HEK293 (cell line): Measurements from ENCODE around the gene TMEM42.

Experiments
- CTCF ChIA-PET: fragments of 350-600 bp; formaldehyde crosslinking; extraction: SDS; loops from one replicate; lab custom pipeline; 2021; ENCODE audit warnings: antibody characterized with exemption; lab: Yijun Ruan, JAX
- POLR2A ChIA-PET: fragments of 300-600 bp; formaldehyde crosslinking; extraction: SDS; loops from one replicate; lab custom pipeline; 2020; ENCODE audit warnings: antibody characterized with exemption, inconsistent platforms; lab: Yijun Ruan, JAX
- H3K27ac ChIP-seq: fragments of 200-500 bp; sonication (Bioruptor generic); 2 replicates; pipeline ENCODE4 v1.5.1; 2014; ENCODE audit warnings: low read depth, low read length, control low read depth, inconsistent platforms; ENCODE audit errors: extremely low read depth
- H3K36me3 ChIP-seq, 2 experiments: fragments of 200-500 bp in 1 of 2; sonication (Bioruptor generic) in 1 of 2; 1 replicate in 1 of 2; 2 replicates in 1 of 2; pipeline ENCODE4 v1.5.1; 2014 to 2017; ENCODE audit warnings: inconsistent platforms in 2 of 2, low read length in 2 of 2; ENCODE audit not compliant: control insufficient read depth in 2 of 2, insufficient read depth in 1 of 2
- H3K4me1 ChIP-seq: fragments of 200-500 bp; sonication (Bioruptor generic); 2 replicates; pipeline ENCODE4 v1.5.1; 2014; ENCODE audit warnings: mild to moderate bottlenecking, low read length, inconsistent platforms; ENCODE audit not compliant: control insufficient read depth, insufficient read depth
- H3K4me3 ChIP-seq: 2 replicates; pipeline ENCODE4 v1.5.1; 2011; ENCODE audit warnings: low read depth, mild to moderate bottlenecking, control low read depth, low read length, moderate library complexity
- H3K9me3 ChIP-seq: fragments of 200-500 bp; sonication (Bioruptor generic); 2 replicates; pipeline ENCODE4 v1.5.1; 2014; ENCODE audit warnings: low read depth, low read length, inconsistent platforms; ENCODE audit not compliant: control insufficient read depth, insufficient read depth
- ELK4 ChIP-seq: IDR thresholded peaks from 2 replicates; pipeline ENCODE4 v1.6.1; 2011; ENCODE audit warnings: mild to moderate bottlenecking, low read depth, low read length, borderline replicate concordance
- HOXD13 ChIP-seq: sonication (generic); formaldehyde crosslinking; IDR thresholded peaks from 2 replicates; pipeline ENCODE4 v1.8.0; 2022; ENCODE audit warnings: missing genetic modification reagents, borderline replicate concordance
- PRDM1 ChIP-seq: fragments of 450-650 bp; formaldehyde crosslinking; IDR thresholded peaks from 2 replicates; pipeline ENCODE4; 2016; ENCODE audit warnings: missing biosample characterization, missing genetic modification characterization
- REST ChIP-seq: fragments of 450-650 bp; formaldehyde crosslinking; IDR thresholded peaks from 2 replicates; pipeline ENCODE4 v1.5.1; 2016; ENCODE audit warnings: missing biosample characterization, missing genetic modification characterization
- SP3 ChIP-seq: fragments of 450-650 bp; formaldehyde crosslinking; IDR thresholded peaks from 2 replicates; pipeline ENCODE4 v1.5.1; 2016; ENCODE audit warnings: missing biosample characterization, missing genetic modification characterization
- SP7 ChIP-seq: fragments of 450-650 bp; formaldehyde crosslinking; IDR thresholded peaks from 2 replicates; pipeline ENCODE4 v1.5.1; 2016; ENCODE audit warnings: missing biosample characterization, missing genetic modification characterization
- TCF7L2 ChIP-seq: IDR thresholded peaks from 2 replicates; pipeline ENCODE4 v1.6.1; 2011; ENCODE audit warnings: low read depth, mild to moderate bottlenecking, inconsistent platforms, low read length, moderate library complexity, borderline replicate concordance
- ZEB2 ChIP-seq: fragments of 450-650 bp; formaldehyde crosslinking; IDR thresholded peaks from 2 replicates; pipeline ENCODE4 v1.5.1; 2016; ENCODE audit warnings: missing biosample characterization, missing genetic modification characterization
- ZNF112 ChIP-seq: fragments of 450-650 bp; formaldehyde crosslinking; IDR thresholded peaks from 2 replicates; pipeline ENCODE4 v1.5.0; 2017; ENCODE audit warnings: missing biosample characterization, missing genetic modification characterization
- ZNF184 ChIP-seq: fragments of 450-650 bp; IDR thresholded peaks from 2 replicates; pipeline ENCODE4 v1.5.1; 2018; ENCODE audit warnings: missing biosample characterization, mild to moderate bottlenecking, missing genetic modification characterization
- ZNF248 ChIP-seq: fragments of 450-650 bp; formaldehyde crosslinking; IDR thresholded peaks from 2 replicates; pipeline ENCODE4 v1.5.1; 2017; ENCODE audit warnings: missing biosample characterization, missing genetic modification characterization
- ZNF311 ChIP-seq: fragments of 450-650 bp; formaldehyde crosslinking; IDR thresholded peaks from 2 replicates; pipeline ENCODE4 v1.5.1; 2017; ENCODE audit warnings: missing biosample characterization, missing genetic modification characterization, borderline replicate concordance
- ZNF350 ChIP-seq: fragments of 450-650 bp; formaldehyde crosslinking; IDR thresholded peaks from 2 replicates; pipeline ENCODE4 v1.5.0; 2017; ENCODE audit warnings: missing biosample characterization, mild to moderate bottlenecking, missing genetic modification characterization
- ZNF513 ChIP-seq: fragments of 450-650 bp; IDR thresholded peaks from 2 replicates; pipeline ENCODE4 v1.5.1; 2018; ENCODE audit warnings: missing biosample characterization, missing genetic modification characterization
- ZNF791 ChIP-seq: fragments of 450-650 bp; formaldehyde crosslinking; IDR thresholded peaks from 2 replicates; pipeline ENCODE4 v1.5.1; 2016; ENCODE audit warnings: missing biosample characterization, missing genetic modification characterization

Gene TMEM42

GRCh38 chr3:44827196-44827595, 34.5 kb upstream of the TMEM42 start:
- H3K36me3 ChIP-seq = peaks cover 8 to 81% of the 10 kb centered on the region in 2 experiments; a peak in 2 of 3 replicates

GRCh38 chr3:44831232-44831631, 30.5 kb upstream of the TMEM42 start:
- Histone ChIP-seq H3K9me3 (no peaks in the 10 kb centered on the region), H3K4me1 (no peaks in the 10 kb centered on the region), H3K27ac (no peak overlapping the region), H3K4me3 (no peak overlapping the region), H3K36me3 (peaks cover 8 to 73% of the 10 kb centered on the region in 2 experiments; a peak in 2 of 3 replicates)
- TF ChIP-seq ZNF513 (tag by site-specific recombination) = no peak
- no peak for TF ChIP-seq ZEB2
- TF ChIP-seq ZNF184 = no peak
- TF ChIP-seq SP7 (tag by site-specific recombination) = no peak
- no peak for TF ChIP-seq ZNF791 (tag by site-specific recombination)
- no peak for TF ChIP-seq TCF7L2
- no peak for TF ChIP-seq SP3 (tag by site-specific recombination)
- TF ChIP-seq HOXD13 = no peak
- POLR2A ChIA-PET = no interaction called here
- CTCF ChIA-PET = no interaction called here

More at GRCh38 chr3:44827196-44827595, 34.5 kb upstream of the TMEM42 start:
- Histone ChIP-seq H3K4me1 (no peaks in the 10 kb centered on the region), H3K9me3 (no peaks in the 10 kb centered on the region), H3K27ac (no peak overlapping the region), H3K4me3 (no peak overlapping the region)
- TF ChIP-seq PRDM1 (tag by site-specific recombination) = no peak
- no peak for TF ChIP-seq ZNF350
- TF ChIP-seq ZNF112 (tag by site-specific recombination) = no peak
- ChIA-PET CTCF (no interaction called here), POLR2A (no interaction called here)

GRCh38 chr3:44832032-44832431, 29.7 kb upstream of the TMEM42 start:
- CTCF ChIA-PET = interaction anchor here (0.7 kb wide), 1 partner anchor 60 kb away, joined by 3 read pairs; no protein-coding TSS in a partner anchor
- H3K4me3 ChIP-seq = no peak overlapping the region
- TF ChIP-seq ZNF248 = no peak
- TF ChIP-seq ZNF311 = no peak
- TF ChIP-seq, all 188 proteins: peak for 0
- no peaks in the 10 kb centered on the region for H3K9me3 ChIP-seq
- no peaks in the 10 kb centered on the region for H3K4me1 ChIP-seq
- H3K27ac ChIP-seq = no peak overlapping the region
- POLR2A ChIA-PET = interaction anchor here (0.7 kb wide), 1 partner anchor 72 kb away, joined by 3 read pairs; no protein-coding TSS in a partner anchor
- peaks cover 8 to 73% of the 10 kb centered on the region in 2 experiments; a peak in 2 of 3 replicates for H3K36me3 ChIP-seq

- H3K4me1 ChIP-seq = no peaks in the 10 kb centered on the region
- no peaks in the 10 kb centered on the region for H3K9me3 ChIP-seq
- peaks cover 3 to 74% of the 10 kb centered on the region in 2 experiments; a peak in 2 of 3 replicates for H3K36me3 ChIP-seq
- no peak overlapping the region for H3K4me3 ChIP-seq
- no peak overlapping the region for H3K27ac ChIP-seq
- CTCF ChIA-PET = no interaction called here
- TF ChIP-seq ELK4 = no peak
- TF ChIP-seq REST = no peak
- TF ChIP-seq, all 188 proteins: peak for 0
- POLR2A ChIA-PET = interaction anchor here (0.7 kb wide), 1 partner anchor 71 kb away, joined by 3 read pairs; no protein-coding TSS in a partner anchor
These were observed 28.7 kb upstream of the TMEM42 start for GRCh38 chr3:44832965-44833364.
